RKO (cell line): ENCODE measurements around the gene ERRFI1.
A peak's percentile ranks its signal among the peaks of the same experiment; 100 is the strongest.

Source experiments
- DNase-seq: peaks from one replicate; pipeline ENCODE4 v3.0.0-alpha.2; 2016; ENCODE audit warnings: low spot score

Gene ERRFI1

GRCh38 chr1:8018492-8019228 lies 7.4 kb downstream of the ERRFI1 start:
- DNase-seq: no peak

GRCh38 chr1:8017495-8018197 lies 8.5 kb downstream of the ERRFI1 start:
- no peak for DNase-seq

- DNase-seq: no peak
Measured at GRCh38 chr1:8016895-8017241, 9.2 kb downstream of the ERRFI1 start.

GRCh38 chr1:8016210-8016894 lies 9.8 kb downstream of the ERRFI1 start:
- no peak for DNase-seq

GRCh38 chr1:8015809-8016165 lies 10.3 kb downstream of the ERRFI1 start:
- DNase-seq: no peak

- peak; percentile 90 for DNase-seq
Measured at GRCh38 chr1:8015036-8015808, 10.9 kb downstream of the ERRFI1 start.

- no peak for DNase-seq
Measured at GRCh38 chr1:8014381-8014988, 11.6 kb downstream of the ERRFI1 start.

- no peak for DNase-seq
Measured at GRCh38 chr1:8013800-8014199, 12.3 kb downstream of the ERRFI1 start.

- no peak for DNase-seq
Measured at GRCh38 chr1:8013399-8013798, 12.7 kb downstream of the ERRFI1 start.

- no peak for DNase-seq
Measured at GRCh38 chr1:8012955-8013354, 13.2 kb downstream of the ERRFI1 start.

GRCh38 chr1:8011923-8012858 lies 13.9 kb downstream of the ERRFI1 start:
- no peak for DNase-seq

GRCh38 chr1:8011016-8011415 lies 15.1 kb downstream of the ERRFI1 start:
- no peak for DNase-seq

- DNase-seq: no peak
Measured at GRCh38 chr1:8010080-8010664, 15.9 kb downstream of the ERRFI1 start.

- no peak for DNase-seq
Measured at GRCh38 chr1:8009043-8010002, 16.8 kb downstream of the ERRFI1 start.

- no peak for DNase-seq
Measured at GRCh38 chr1:8006037-8006963, 19.8 kb downstream of the ERRFI1 start.

GRCh38 chr1:8004803-8005573 lies 21.1 kb downstream of the ERRFI1 start:
- no peak for DNase-seq

- DNase-seq: no peak
Measured at GRCh38 chr1:8004113-8004802, 21.9 kb downstream of the ERRFI1 start.
